Effector CD8-positive, alpha-beta T cell (primary cell): ENCODE data around the gene ARID3A.

Experiments used
- DNase-seq: peaks from one replicate; lab custom pipeline; 2025; lab: John Stamatoyannopoulos, UW

The ARID3A gene

DNA sequence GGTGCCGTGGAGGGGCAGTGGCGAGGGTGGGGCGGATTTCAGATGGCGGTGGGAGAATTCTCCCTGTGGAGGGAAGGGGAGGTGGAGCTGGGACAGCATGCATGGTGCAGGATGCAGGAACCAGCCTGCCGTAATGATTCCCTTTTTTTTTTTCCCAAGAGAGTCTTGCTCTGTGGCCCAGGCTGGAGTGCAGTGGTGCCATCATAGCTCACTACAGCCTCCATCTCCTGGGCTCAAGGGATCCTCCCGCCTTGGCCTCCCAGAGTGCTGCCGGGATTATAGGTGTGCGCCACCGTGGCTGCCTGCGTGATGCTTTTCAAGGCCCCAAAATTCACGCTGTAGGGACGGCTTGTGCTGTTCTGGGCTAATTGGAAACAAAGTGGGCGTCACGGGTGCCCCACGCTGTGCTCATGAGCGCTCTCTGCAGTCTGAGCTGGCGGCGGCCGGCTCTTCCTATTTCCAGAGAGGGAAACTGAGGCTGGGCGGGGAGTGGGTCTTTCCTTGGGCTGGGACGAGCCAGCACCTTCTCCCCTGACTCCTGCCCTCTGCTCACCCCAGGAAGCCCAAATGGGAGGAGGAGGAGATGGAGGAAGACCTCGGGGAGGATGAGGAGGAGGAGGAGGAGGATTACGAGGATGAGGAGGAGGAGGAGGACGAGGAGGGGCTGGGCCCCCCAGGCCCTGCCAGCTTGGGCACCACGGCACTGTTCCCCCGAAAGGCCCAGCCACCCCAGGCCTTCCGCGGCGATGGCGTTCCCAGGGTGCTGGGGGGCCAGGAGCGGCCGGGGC lies 6.2 kb downstream of the ARID3A start:
- DNase-seq, result no peak

DNA sequence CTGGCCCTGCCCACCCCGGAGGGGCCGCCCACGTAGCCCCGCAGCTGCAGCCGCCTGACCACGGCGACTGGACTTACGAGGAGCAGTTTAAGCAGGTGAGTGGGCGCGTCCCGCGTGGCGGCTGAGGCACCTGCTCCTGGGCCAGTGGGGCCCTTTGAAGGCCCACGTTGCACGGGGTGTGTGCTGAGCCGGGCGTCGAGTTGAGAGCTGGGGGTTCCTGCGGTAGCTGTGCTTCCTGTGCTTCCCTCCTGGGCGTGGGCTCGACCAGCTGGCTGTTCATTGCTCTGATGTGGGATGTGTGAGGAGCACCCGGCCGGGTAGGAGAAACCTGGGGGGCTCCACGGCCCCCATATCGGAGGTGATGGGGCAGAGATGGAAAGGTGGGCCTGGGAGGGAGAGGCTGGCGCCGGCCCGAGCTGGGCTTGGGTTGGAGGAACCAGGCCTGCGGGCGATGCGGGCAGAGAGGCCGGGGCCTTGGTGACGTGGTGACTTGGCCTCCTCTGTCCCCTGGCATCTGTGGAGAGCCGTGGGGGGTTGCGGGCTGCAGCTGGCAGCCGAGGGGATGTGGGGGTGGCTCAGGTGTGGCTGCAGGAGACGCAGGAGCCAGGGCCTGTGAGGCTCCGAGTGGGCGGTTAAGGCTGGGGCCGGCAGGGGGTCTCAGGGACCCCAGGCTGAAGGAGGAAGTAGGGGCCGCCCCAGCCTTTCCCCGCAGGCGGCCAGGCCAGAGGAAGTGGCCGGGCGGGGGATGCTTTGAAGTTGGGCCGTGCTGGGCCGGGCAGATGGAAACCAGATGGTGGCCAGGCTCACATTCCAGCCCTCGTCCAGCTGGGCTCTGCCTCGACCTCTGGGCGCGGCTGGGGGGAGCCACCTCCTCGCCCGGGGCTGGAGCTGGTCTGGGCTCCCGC lies 7.1 kb downstream of the ARID3A start:
- DNase-seq, result peak; percentile 16

DNA sequence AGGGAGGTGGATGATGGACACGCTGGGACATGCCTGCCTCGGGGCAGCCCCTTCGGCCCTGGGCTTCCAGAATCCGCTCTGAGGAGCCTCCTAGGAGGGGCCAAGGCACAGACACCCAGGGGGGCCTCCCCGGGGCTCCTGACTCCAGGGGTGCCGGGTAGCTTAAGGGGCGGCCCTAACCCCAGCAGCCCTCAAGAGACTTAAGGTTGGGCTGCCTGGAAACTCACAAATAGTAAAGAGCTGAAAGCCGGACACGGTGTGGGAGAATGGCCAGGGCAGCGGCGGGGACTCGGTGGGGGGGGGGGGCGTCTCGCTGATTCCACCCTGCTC lies 7.7 kb downstream of the ARID3A start:
- DNase-seq, result no peak

DNA sequence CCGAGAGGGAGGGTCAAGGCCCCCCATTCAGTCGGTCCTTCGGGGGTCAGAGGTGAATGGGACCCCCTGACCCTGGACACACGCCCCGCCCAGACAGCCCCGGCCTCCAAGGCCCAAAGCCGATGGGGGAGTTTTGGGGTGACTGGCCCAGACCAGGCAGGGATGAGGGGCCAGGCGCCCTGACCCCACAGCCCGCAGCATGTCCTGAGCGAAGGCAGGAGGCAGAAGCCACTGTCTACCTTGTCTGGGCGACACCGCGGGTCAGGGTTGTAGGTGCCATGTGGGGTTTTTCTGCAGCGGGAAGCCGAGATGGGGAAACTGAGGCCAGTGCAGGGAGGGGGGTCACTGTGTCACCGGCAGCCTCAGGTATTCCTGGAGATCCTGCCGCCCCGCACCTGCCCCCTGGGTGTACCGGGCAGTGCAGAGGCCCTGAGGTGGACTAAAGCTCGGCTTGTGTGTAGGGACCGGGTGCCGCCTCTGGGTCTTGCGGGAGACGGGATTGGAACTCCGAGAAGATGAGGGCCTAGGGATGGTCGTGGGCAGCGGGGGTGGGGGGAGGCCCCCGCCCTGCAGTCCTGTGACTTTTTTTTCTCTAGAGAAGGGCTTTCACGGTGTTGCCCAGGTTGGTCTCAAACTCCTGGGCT lies 8.5 kb downstream of the ARID3A start:
- DNase-seq, result no peak

DNA sequence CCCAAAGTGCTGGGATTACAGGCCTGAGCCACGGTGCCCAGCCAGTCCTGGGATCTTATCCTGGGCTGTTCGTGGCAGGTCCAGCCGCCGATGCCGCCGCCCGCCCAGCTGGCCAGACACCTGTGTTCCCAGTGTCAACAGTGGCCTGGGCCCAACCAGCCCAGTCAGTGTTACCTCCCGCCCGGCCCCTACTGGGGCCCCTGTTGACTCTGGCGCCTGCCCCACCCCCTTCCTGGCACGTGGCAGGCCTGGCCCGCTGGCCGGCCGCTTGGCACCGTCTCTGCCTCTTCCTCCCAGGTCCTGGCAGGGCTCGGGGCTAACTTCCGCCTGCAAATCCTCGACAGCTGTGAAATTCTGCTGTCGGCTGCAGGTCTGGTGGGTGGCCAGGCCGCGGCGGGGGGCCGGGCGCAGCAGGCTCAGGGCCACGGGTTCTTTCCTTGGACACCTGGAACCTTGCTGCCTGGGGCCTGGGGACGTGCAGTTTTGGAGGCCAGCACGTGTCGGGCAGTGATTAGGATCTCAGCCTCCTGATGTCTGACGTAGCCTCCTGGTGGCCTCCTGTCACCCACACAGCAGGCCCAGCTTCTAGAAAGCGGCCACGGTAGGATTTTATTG lies 9.1 kb downstream of the ARID3A start:
- no peak for DNase-seq

DNA sequence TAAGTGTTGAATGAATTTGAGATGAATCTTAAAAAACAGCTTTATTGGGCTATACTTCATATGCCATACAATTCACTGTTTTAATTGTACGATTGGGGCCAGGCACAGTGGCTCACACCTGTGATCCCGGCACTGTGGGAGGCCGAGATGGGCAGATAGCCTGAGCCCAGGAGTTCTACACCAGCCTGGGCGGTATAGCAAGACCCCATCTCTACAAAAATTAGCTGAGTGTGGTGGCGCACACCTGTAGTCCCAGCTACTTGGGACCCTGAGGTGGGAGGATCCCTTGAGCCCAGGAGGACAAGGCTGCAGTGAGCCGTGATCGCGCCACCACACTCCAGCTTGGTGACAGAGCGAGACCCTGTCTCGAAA lies 10.3 kb downstream of the ARID3A start:
- no peak for DNase-seq

DNA sequence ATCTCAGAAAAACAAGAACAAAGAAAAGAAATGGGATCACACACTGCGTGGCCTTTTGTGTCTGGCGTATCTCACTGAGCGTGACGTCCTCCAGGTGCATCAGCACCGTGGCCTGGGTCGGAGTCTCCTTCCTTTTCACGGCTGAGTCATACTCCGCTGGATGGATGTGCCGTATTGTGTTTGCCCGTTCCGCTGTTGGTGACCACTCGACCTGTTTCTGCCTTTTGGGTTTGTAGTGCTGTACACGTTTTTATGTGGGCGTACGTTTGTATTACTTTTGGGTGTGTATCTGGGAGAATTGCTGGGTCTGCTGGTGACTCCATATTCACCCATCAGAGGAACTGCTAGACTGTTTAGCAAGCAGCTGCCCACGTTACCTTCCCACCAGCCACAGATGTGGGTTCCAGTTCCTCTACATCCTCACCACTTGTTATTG lies 11.4 kb downstream of the ARID3A start:
- DNase-seq, result no peak

DNA sequence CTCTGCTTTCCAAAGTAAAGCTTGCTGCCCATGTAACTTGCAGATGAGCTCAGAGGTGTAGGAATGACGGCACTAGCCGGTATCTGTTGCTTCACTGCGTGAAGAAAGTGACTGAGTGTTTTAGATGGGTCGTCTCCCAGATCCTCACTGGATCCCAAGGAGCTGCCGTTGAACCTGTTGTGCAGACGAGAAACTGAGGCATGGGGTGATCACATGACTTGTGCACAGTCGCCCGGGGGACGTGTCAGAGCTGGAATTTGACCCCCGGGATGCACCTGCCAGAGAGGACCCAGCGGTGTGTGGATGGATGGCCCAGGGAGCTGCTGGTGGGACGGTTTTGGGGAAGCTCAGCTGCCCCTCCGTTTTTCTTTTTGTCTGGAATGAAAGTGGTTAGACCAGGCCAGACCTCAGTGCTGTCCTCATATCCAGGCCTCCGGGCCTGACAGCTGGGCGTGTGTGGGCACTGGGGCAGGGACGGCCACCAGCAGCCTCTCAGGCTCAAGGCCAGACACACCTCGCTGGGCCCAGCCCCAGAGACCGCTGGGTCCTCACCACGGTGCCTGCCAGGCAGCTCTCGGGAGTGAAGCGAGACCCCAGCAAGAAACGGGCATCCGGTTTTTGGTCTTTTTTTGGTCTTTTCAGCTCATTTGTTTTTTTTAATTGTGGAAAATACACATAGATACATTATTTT lies 12.5 kb downstream of the ARID3A start:
- DNase-seq, result no peak

DNA sequence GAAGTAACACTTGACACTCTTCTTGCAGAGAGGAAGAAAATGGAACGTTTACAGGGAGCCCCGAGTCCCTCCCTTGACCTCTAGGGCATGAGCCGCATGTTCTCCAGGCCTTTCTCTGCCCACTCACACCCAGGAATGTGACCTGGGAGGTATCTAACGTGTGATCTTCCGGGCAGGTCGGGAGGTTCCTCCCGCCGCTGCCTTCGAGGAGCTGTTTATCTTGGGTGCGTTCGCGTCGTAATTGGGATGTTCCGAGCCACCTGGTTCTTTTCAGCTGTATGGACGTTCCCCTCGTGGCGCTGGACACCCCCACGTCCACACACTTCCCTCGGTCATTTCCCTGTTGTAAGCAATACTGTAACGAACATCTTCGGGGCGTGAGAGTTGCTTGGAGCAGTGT lies 13.6 kb downstream of the ARID3A start:
- no peak for DNase-seq

DNA sequence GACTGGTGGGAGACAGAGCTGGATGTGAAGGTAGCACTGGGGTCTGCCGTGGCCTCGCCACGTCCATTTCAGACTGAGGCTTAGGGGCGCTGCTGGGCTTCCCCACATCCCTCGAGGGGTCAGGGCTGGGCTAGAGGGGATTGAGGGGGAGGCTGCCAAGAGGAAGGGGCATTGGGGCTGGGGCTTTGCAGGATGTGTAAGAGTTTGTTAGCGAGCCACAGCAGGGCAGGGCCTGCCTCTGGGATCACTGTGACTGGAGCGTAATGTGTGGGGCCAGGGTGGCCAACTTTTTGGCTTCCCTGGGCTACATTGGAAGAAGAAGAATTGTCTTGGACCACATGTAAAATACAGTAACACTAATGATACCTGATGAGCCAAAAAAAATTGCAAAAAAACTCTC lies 14.1 kb downstream of the ARID3A start:
- DNase-seq, result no peak

DNA sequence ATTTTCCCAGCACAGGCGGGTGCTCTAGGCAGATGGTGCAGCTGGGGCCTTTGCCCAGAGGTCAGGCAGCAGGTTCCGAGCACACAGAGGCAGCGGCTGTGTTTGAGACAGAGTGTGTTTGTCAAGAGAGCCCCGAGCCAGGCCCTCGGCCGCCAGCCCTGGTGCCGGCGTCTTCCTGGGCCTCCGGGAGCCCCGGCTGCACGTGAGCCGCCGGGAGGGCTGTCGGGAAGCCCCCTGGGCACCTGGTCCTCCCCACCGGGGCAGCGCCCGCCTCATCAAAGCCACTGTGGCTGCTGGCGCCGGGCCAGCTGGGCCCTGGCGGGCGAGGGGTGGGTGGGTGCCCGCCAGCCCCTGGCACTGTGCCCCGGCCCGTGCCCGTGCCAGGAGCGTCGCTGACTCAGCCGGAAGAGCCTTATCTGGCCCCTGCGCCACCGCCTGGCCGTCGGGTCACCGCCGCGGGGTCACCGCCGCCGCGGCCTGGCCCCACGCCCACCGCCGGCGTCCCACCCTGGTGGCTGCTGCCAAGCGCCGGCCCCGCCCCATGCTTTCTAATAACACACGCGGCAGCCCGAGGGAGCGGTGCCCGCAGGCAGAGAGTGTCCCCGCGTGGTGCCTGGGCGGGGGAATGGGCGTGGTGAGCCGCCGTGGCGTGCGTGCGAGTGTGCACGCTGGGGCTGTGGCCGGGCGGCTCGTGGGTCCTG lies 14.9 kb downstream of the ARID3A start:
- peak; percentile 64 for DNase-seq

DNA sequence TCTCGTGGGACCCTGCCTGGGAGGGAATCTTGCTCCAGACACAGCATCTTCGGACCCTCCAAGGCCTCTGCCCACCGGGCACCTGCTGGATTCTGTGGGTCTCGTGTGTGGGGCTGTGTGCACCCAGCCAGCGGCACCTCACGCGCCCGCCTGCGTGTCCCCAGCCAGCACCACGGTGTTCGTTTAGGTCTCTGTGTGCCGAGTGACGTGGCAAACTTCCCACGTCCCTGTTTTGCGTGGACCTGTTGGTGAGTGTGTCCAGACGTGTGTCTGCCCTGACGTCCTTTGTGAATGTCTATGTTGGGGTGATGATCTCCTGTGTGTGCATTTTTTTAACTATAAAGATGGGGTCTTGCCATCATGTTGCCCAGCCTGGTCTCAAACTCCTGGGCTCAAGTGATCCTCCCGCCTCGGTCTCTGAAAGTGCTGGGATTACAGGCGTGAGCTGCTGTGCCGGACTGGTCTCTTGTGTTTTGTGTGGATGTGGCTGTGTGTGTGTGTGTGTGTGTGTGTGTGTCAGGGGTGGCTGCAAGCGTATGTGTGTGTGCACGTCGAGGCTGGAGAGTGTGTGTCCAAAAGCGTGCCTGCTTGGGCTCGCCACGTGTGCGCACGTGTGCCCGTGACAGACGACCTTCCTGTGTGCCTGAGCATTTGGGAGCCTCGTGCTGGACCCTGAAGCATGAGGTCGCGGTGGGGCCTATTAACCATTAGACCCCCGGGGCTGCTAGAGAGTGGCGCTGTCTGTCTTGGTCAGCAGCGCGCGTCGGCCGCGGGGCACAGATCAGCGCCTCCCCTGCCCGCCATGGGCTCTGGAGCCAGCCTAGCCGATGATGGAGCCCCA lies 15.7 kb downstream of the ARID3A start:
- no peak for DNase-seq

DNA sequence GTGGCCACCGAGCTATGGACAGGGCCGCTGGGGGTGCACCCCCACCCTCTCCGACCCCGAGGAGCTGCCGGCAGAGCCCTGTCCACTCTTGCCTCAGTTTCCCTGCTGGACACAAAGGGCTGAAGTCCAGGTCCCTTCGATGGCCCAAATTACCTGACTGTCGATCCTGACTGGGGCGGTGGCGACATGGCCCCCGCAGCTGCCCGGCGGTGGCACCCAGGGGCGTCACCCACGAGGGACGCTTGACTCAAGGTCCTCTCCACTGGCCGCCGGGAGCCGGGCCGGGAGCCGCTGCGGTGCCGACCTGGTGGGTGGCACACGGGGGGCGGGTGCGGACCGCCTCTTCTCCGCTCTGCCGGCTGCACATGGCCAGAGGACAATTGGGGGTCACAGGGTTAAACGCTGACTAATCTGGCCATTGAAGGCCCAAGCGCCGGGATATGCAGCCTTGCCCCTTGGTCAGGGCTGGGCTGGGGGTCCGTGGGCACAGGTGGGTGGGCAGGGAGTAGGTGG lies 16.4 kb downstream of the ARID3A start:
- no peak for DNase-seq

DNA sequence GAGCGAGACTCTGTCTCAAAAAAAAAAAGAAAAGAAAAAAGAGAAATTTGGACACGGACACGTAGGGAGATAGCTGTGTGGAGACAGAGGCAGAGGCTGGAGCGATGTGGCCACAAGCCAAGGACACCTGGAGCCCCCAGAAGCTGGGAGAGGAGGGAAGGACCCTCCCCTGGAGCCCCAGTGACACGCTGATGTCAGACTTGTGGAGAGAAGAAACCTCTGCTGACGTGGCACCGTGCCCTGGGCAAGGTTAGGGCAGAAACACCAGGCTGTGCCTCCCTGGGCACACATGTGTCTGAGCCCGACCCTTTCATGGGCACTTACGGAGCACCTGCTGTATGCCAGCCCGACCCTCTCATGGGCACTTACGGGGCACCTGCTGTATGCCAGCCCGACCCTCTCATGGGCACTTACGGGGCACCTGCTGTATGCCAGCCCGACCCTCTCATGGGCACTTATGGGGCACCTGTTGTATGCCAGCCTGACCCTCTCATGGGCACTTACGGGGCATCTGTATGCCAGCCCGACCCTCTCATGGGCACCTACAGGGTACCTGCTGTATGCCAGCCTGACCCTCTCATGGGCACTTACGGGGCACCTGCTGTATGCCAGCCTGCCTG lies 17.8 kb downstream of the ARID3A start:
- no peak for DNase-seq

DNA sequence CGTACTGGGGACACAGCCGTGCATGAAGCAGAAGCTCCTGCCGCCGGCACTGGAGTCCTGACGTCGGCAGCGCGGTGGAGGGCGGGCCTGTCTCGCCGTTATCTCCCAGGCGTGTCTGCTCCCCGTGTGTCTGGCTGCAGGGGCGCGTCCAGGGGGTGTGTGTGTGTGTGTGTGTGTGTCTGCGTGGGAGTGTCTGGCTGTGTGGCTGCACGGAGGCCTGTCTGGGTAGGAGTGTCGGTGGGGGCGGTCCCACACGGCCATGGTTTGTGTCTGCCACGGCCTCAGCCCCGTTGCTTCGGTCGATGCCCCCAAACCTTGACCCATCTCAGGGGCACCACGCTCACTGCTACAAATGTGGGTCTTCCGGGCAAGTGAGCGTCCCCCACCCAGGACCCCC lies 18.3 kb downstream of the ARID3A start:
- DNase-seq, result no peak

DNA sequence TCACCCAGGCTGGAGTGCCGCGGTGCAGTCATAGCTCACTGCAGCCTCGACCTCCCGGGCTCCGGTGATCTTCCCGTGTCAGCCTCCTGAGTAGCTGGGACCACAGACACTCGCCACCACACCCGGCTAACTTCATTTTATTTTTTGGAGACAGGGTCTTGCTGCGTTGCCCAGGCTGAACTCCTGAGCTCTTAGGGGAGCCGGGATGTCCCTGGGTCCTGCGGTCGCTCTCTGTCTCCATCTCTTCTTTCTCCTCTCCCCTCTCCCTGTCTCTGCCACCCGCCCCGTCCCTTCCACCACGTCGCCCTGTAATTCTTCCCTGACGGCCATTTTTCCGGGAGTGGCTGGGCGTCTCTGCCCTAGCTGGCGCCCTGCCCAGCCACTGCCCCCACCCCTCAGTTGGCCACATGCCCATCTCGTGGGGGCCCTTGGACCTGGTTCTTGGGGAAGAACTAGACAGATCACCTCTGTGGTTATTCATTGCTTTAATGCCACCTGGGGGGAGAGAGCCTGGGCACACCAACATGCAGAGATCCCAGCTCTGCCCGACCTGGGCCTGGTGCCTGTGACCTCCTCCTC lies 18.9 kb downstream of the ARID3A start:
- DNase-seq, result no peak

DNA sequence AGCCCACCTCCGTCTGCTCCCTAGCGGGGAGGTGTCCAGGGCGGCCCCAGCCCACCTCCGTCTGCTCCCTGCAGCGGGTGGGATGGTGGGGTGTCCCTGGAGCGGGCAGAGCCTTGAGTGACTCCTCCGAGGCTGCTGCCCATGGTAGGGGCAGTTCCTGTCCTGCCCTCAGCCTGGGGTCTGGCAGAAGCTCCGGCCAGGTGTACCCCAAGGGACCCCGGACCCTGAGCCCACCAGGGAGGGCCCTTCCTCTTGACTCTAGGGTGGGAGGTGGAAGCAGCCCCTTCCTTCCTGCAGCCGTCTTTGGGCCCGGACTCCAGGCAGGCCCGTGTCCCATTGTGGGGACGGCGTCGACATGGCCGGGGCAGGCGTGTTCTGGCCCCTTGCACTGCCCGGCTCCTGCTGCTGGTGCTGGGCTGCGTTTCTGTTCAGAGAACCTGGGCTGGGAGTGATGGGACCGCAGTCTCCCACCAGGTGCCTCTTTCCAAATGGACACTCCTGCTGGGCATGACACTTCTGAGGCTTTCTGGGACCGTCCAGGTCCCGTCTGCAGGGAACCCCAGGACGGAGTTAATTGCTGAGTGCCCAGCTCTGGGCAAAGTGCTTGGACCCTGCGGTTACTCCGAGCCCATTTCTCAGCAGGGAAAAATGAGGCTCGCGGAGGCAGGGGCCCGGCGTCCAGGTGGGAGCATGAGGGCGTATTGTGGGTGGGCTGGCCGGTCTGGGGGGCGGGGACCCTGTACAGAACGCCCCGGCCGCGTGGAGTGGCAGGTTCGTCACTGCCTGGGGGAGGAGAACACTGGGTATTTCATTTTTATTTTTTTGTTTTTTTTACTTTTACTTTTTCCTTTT lies 19.8 kb downstream of the ARID3A start:
- DNase-seq, result no peak

DNA sequence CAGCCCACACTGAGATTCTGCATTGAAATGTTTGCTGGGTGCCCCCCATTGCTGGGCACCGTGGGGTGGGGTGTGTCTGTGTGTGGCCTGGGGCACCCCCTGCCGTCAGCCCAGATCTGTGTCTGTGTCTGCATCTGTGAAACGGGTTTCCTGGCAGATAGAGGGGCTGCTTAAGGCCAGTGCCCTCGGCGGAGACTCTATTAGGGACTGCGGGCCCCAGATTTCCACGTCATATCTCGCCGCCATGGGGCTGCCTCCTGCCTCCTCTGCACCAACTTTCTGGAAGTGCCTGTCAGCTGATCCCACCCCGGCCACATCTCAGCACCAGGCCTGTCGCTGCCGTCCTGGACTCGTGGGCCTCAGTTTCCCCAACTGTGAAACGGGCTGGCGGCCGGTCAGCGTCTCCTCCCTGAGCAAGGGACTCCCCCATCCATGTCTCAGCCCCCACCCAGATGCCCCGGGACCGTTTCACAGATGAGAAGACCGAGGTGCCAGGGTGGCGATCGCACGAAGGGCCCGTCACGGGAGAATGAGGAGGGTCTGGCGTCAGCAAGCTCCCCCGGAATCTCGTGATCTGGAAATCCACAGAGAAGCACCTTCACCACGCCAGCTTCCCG lies 21.4 kb downstream of the ARID3A start:
- DNase-seq, result no peak
